IMR-90 (cell line): Measurements from ENCODE around the gene DUSP14. TPM values are rescaled to one million over a fixed set of nuclear protein-coding genes. Genes with fewer than 3 reads are reported as not detected.

Source experiments
- ATAC-seq: fragments of 200-7000 bp; cut with Tn5 transposase; 2 replicates; pipeline ENCODE4 v1.9.1; 2020; ENCODE audit warnings: low read depth, mild to moderate bottlenecking, moderate library complexity
- BruUV-seq: library from RNA; stranded (reverse); fragments of 400-500 nt; replicated peaks from 2 replicates; lab custom pipeline; 2021; lab: Mats Ljungman, UMichigan
- CTCF ChIA-PET: fragments of 300-600 bp; formaldehyde crosslinking; extraction: SDS; loops from one replicate; lab custom pipeline; 2021; ENCODE audit warnings: antibody characterized with exemption; lab: Yijun Ruan, JAX
- POLR2A ChIA-PET: fragments of 300-600 bp; sonication (Branson Sonifier 250); formaldehyde crosslinking; loops from one replicate; lab custom pipeline; 2022; ENCODE audit warnings: antibody characterized with exemption; ENCODE audit not compliant: unreplicated experiment; lab: Charles Lee
- DNase-seq: peaks from one replicate; pipeline ENCODE4 v3.0.0; 2013
- H2AFZ ChIP-seq: replicated peaks from 2 replicates; pipeline ENCODE3; 2013; ENCODE audit warnings: low read length, mild to moderate bottlenecking; ENCODE audit not compliant: poor library complexity
- H2AK5ac ChIP-seq: 2 replicates; pipeline ENCODE4 v1.6.1; 2013; ENCODE audit warnings: low read depth, low read length, inconsistent platforms
- H2AK9ac ChIP-seq: replicated peaks from 2 replicates; pipeline ENCODE3; 2013; ENCODE audit warnings: mild to moderate bottlenecking, low read depth, low read length, moderate library complexity; ENCODE audit not compliant: poor library complexity
- H2BK120ac ChIP-seq: 2 replicates; pipeline ENCODE4 v1.6.1; 2013; ENCODE audit warnings: low read depth, low read length, inconsistent platforms
- H2BK15ac ChIP-seq: 3 replicates; pipeline ENCODE4 v1.6.1; 2013; ENCODE audit warnings: low read depth, low read length, inconsistent platforms
- H2BK20ac ChIP-seq: 2 replicates; pipeline ENCODE4 v1.6.1; 2013; ENCODE audit warnings: low read depth, mild to moderate bottlenecking, inconsistent platforms, low read length, moderate library complexity
- H2BK5ac ChIP-seq: 2 replicates; pipeline ENCODE4 v1.6.1; 2013; ENCODE audit warnings: mild to moderate bottlenecking, low read depth, low read length, inconsistent platforms; ENCODE audit not compliant: poor library complexity, severe bottlenecking
- H3K14ac ChIP-seq: replicated peaks from 2 replicates; pipeline ENCODE4 v1.6.1; 2013; ENCODE audit warnings: low read depth, low read length, inconsistent platforms
- H3K18ac ChIP-seq: 2 replicates; pipeline ENCODE4 v1.6.1; 2013; ENCODE audit warnings: low read depth, low read length, control low read depth
- H3K23ac ChIP-seq: 2 replicates; pipeline ENCODE4 v1.6.1; 2013; ENCODE audit warnings: low read depth, low read length, inconsistent platforms
- H3K27ac ChIP-seq: 2 replicates; pipeline ENCODE4 v1.5.1; 2013; ENCODE audit warnings: mild to moderate bottlenecking, control low read depth, low read length; ENCODE audit not compliant: insufficient read depth
- H3K27me3 ChIP-seq: 2 replicates; pipeline ENCODE4 v1.6.1; 2013; ENCODE audit warnings: low read length; ENCODE audit not compliant: control insufficient read depth, insufficient read depth
- H3K36me3 ChIP-seq: 2 replicates; pipeline ENCODE4 v1.6.1; 2013; ENCODE audit warnings: low read length, mixed read lengths; ENCODE audit not compliant: control insufficient read depth, insufficient read depth
- H3K4ac ChIP-seq: 2 replicates; pipeline ENCODE4 v1.6.1; 2013; ENCODE audit warnings: low read depth, low read length, inconsistent platforms
- H3K4me1 ChIP-seq: 2 replicates; pipeline ENCODE4 v1.6.1; 2013; ENCODE audit warnings: low read length, mixed read lengths; ENCODE audit not compliant: control insufficient read depth, insufficient read depth
- H3K4me2 ChIP-seq: 2 replicates; pipeline ENCODE4 v1.6.1; 2013; ENCODE audit warnings: low read depth, mild to moderate bottlenecking, control low read depth, low read length, moderate library complexity
- H3K4me3 ChIP-seq: 2 replicates; pipeline ENCODE4 v1.5.1; 2013; ENCODE audit warnings: low read depth, mild to moderate bottlenecking, control low read depth, low read length, moderate library complexity; ENCODE audit not compliant: insufficient read depth
- H3K56ac ChIP-seq: 2 replicates; pipeline ENCODE4 v1.6.1; 2013; ENCODE audit warnings: low read length, inconsistent platforms; ENCODE audit not compliant: insufficient read depth; ENCODE audit errors: extremely low read depth
- H3K79me1 ChIP-seq, 2 experiments: 2 replicates each; pipeline ENCODE4 v1.6.1; 2013; ENCODE audit warnings: low read length in 2 of 2, inconsistent platforms in 1 of 2, low read depth in 1 of 2
- H3K9ac ChIP-seq: 2 replicates; pipeline ENCODE4 v1.6.1; 2013; ENCODE audit warnings: low read depth, low read length, control low read depth
- H3K9me1 ChIP-seq: 2 replicates; pipeline ENCODE4 v1.6.1; 2013; ENCODE audit warnings: low read length, inconsistent platforms; ENCODE audit not compliant: insufficient read depth
- H3K9me3 ChIP-seq: 2 replicates; pipeline ENCODE4 v1.6.1; 2013; ENCODE audit warnings: low read length; ENCODE audit not compliant: control insufficient read depth, insufficient read depth
- H4K20me1 ChIP-seq: 2 replicates; pipeline ENCODE4 v1.6.1; 2013; ENCODE audit warnings: low read length, inconsistent platforms; ENCODE audit not compliant: insufficient read depth
- H4K5ac ChIP-seq: 2 replicates; pipeline ENCODE4 v1.6.1; 2013; ENCODE audit warnings: mild to moderate bottlenecking, low read depth, low read length, control low read depth
- H4K8ac ChIP-seq, 2 experiments: 2 replicates each; pipeline ENCODE4 v1.6.1; 2013; ENCODE audit warnings: low read depth in 2 of 2, low read length in 2 of 2, control low read depth in 1 of 2, inconsistent platforms in 1 of 2
- H4K91ac ChIP-seq: 2 replicates; pipeline ENCODE4 v1.6.1; 2013; ENCODE audit warnings: low read depth, low read length, inconsistent platforms; ENCODE audit not compliant: insufficient read depth
- BHLHE40 ChIP-seq: fragments of 150-350 bp; IDR thresholded peaks from 2 replicates; pipeline ENCODE4 v1.6.1; 2016; ENCODE audit warnings: mild to moderate bottlenecking, low read depth, low read length
- CEBPB ChIP-seq: IDR thresholded peaks from 2 replicates; pipeline ENCODE4 v1.6.1; 2012; ENCODE audit warnings: low read depth, low read length, improper control_type of control experiment
- MAFK ChIP-seq: IDR thresholded peaks from 2 replicates; pipeline ENCODE4 v1.6.1; 2012; ENCODE audit warnings: low read depth, low read length, improper control_type of control experiment
- MAZ ChIP-seq: IDR thresholded peaks from 2 replicates; pipeline ENCODE4 v1.6.1; 2012; ENCODE audit warnings: low read depth, mild to moderate bottlenecking, low read length, improper control_type of control experiment, moderate library complexity, borderline replicate concordance
- MXI1 ChIP-seq: IDR thresholded peaks from 2 replicates; pipeline ENCODE4 v1.6.1; 2012; ENCODE audit warnings: low read depth, mild to moderate bottlenecking, low read length, moderate library complexity, borderline replicate concordance
- NFE2L2 ChIP-seq: fragments of 150-350 bp; IDR thresholded peaks from 2 replicates; pipeline ENCODE4 v1.6.1; 2016; ENCODE audit warnings: low read depth, mild to moderate bottlenecking, low read length
- POLR2A ChIP-seq: IDR thresholded peaks from 2 replicates; pipeline ENCODE4 v1.6.1; 2012; ENCODE audit warnings: mild to moderate bottlenecking, low read depth, low read length
- RFX5 ChIP-seq: IDR thresholded peaks from 2 replicates; pipeline ENCODE4 v1.8.0; 2012; ENCODE audit warnings: low read depth, mild to moderate bottlenecking, low read length, moderate library complexity
- WGBS, 2 experiments: methylation state at CpG; one replicate each; pipeline versions ENCODE4 v1.1.5 to v1.1.7; 2013; ENCODE audit warnings: missing lambda C conversion rate in 2 of 2; ENCODE audit not compliant: insufficient read length in 1 of 2; ENCODE audit errors: extremely low coverage in 2 of 2; 5-methylcytosine and 5-hydroxymethylcytosine counted together
- dilution Hi-C: fragments of 300-500 bp; cut with HindIII; formaldehyde crosslinking; loops from one replicate; pipeline ENCODE4 v1.14.3; 2018; ENCODE audit warnings: low sequenced_read_pairs; ENCODE audit not compliant: unreplicated experiment
- in situ Hi-C: fragments of 300-500 bp; cut with MboI; formaldehyde crosslinking; loops from 3 replicates; pipeline ENCODE4 v1.14.3; 2019; ENCODE audit warnings: low sequenced_read_pairs, inconsistent platforms, mixed read lengths
- intact Hi-C: fragments of 100-400 bp; cut with micrococcal nuclease; formaldehyde crosslinking; loops from 2 replicates; pipeline ENCODE4 v1.10.0; 2022
- polyA plus RNA-seq, 3 experiments: library from polyadenylated mRNA; depleted of rRNA; stranded (reverse); fragments of >200 nt; gene quantifications; 2 replicates each; pipeline ENCODE4 v1.2.3, GENCODE V29; 2012; ENCODE audit warnings: low replicate concordance in 1 of 3
- total RNA-seq: library from RNA; depleted of rRNA; stranded (reverse); fragments of >200 nt; gene quantifications from 2 replicates; pipeline ENCODE4 v1.2.3, GENCODE V29; 2012
- TF ChIP-seq, protein P1 (sequence below): fragments of 150-350 bp; IDR thresholded peaks from 2 replicates; pipeline ENCODE4 v1.6.1; 2017; ENCODE audit warnings: mild to moderate bottlenecking, antibody characterized with exemption, low read length, low read depth
- TF ChIP-seq, protein P2 (sequence below): conservative IDR thresholded peaks from 2 replicates; pipeline ENCODE4 v1.5.1; 2012; ENCODE audit warnings: mild to moderate bottlenecking, low read depth, low read length, improper control_type of control experiment

The DUSP14 gene
- total and polyA plus RNA-seq, 2 of the 4 experiments (the other 2 are of a cell fraction), result 97.5 to 127 TPM

DNA sequence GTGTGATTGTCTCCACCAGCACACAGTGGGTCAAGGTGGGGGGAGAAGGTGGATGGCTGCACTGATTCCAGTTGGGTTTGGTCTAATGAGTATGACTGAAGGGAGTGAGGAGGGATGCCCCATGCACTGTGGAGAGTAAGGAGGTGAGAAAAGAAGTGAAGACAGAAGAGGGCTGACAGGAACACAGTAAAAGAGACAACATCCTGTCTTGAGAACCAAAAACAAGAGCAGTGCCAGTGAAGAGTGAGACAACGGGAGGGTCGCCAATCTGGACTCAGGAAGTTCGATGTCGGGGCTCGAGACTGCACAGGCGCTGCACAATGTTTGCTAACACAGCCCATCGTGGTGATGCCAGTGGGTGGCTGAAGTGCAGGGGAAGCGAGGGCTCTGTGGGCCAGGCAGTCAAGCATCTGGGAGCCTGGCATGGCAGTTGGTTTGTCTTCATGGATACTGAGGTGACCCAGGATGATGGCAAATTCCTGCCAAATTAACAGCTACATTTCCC is 34.1 kb downstream of the DUSP14 start:
- DNase-seq (no peak), ATAC-seq (no peak)
- ChIA-PET POLR2A (no interaction called here), CTCF (no interaction called here)
- Histone ChIP-seq H2AK9ac (no peak overlapping the region), H3K4me1 (peaks cover 12% of the 10 kb centered on the region), H3K4me2 (no peak overlapping the region), H3K56ac (no peak overlapping the region), H4K20me1 (peaks cover 13% of the 10 kb centered on the region; the same call in 1 of the 2 replicates), H2AFZ (no peak overlapping the region), H3K9me3 (no peaks in the 10 kb centered on the region), H2BK120ac (no peak overlapping the region), H3K4me3 (no peak overlapping the region), H2BK5ac (no peak overlapping the region), H2BK15ac (no peak overlapping the region), H2AK5ac (no peak overlapping the region), H3K4ac (no peak overlapping the region), H2BK20ac (no peak overlapping the region), H3K14ac (no peak overlapping the region), H4K8ac (no peak overlapping the region), H3K18ac (no peak overlapping the region), H3K36me3 (peaks cover 19% of the 10 kb centered on the region), H3K27me3 (no peaks in the 10 kb centered on the region), H4K5ac (no peak overlapping the region), H3K9me1 (peaks cover 18% of the 10 kb centered on the region), H3K23ac (no peak overlapping the region), H3K9ac (no peak overlapping the region), H3K27ac (no peak overlapping the region), H4K91ac (no peak overlapping the region), H3K79me1 (peaks cover 0 to 42% of the 10 kb centered on the region in 2 experiments; a peak in 3 of 4 replicates)
- dilution Hi-C loops, result no loop called here
- in situ Hi-C loops, result no loop called here
- WGBS, 2 experiments, result 93% methylated on average over 6 of the region's 8 CpGs; no CpG with 5 or more reads in 1 of the 2 experiments
- TF ChIP-seq RFX5, result no peak
- TF ChIP-seq CEBPB, result no peak
- TF ChIP-seq POLR2A, result no peak
- TF ChIP-seq MAZ, result no peak
- TF ChIP-seq BHLHE40, result no peak
- no peak for TF ChIP-seq MAFK
- TF ChIP-seq MXI1, result no peak
- TF ChIP-seq, protein P1, sequence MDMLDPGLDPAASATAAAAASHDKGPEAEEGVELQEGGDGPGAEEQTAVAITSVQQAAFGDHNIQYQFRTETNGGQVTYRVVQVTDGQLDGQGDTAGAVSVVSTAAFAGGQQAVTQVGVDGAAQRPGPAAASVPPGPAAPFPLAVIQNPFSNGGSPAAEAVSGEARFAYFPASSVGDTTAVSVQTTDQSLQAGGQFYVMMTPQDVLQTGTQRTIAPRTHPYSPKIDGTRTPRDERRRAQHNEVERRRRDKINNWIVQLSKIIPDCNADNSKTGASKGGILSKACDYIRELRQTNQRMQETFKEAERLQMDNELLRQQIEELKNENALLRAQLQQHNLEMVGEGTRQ, result no peak
- TF ChIP-seq NFE2L2, result no peak
- TF ChIP-seq, protein P2, sequence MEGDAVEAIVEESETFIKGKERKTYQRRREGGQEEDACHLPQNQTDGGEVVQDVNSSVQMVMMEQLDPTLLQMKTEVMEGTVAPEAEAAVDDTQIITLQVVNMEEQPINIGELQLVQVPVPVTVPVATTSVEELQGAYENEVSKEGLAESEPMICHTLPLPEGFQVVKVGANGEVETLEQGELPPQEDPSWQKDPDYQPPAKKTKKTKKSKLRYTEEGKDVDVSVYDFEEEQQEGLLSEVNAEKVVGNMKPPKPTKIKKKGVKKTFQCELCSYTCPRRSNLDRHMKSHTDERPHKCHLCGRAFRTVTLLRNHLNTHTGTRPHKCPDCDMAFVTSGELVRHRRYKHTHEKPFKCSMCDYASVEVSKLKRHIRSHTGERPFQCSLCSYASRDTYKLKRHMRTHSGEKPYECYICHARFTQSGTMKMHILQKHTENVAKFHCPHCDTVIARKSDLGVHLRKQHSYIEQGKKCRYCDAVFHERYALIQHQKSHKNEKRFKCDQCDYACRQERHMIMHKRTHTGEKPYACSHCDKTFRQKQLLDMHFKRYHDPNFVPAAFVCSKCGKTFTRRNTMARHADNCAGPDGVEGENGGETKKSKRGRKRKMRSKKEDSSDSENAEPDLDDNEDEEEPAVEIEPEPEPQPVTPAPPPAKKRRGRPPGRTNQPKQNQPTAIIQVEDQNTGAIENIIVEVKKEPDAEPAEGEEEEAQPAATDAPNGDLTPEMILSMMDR, result no peak
- BruUV-seq, result no TSS peak
- intact Hi-C loops, result no loop called here
